ENCODE results near the gene SPTBN1. TPM values are rescaled to one million over a fixed set of nuclear protein-coding genes. Genes with fewer than 3 reads are reported as not detected.
A peak's percentile ranks its signal among the peaks of the same experiment; 100 is the strongest.

The SPTBN1 gene
- total and polyA plus RNA-seq, 9 of the 15 experiments (the other 6 are each of a cell fraction or from before 2014, with no cell fraction given), result 8.9 to 66.8 (median 31.4) TPM

DNA sequence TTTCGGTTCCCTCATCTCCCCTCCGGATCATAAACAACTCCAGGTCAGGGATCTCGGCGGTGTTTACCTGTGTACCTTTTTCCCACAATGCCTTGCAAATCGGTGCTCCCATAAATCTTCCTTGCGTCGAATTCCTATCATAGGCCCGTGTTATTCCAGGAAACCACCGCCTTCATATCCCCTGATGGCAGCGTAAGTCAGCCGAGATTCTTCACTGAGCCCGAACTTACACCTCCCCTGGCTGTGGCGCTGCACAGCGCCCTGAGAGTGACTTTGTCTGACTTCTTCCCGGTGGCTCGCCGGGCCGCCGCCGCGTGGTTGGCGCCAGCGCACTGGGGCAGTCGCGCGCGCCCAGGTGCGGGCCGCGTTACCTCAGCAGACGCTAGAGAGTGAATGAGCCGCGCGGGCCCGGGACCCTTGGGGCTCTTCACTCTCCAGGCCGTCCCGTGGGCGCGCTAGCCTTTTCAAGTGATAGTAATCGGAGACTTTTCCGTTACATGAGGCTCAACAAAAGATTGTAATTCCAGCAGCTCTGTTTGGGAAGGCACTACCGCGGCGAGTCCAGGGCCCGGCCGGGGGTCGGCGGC is 101.6 kb downstream of the SPTBN1 start (continued):
- TF ChIP-seq, protein P1, sequence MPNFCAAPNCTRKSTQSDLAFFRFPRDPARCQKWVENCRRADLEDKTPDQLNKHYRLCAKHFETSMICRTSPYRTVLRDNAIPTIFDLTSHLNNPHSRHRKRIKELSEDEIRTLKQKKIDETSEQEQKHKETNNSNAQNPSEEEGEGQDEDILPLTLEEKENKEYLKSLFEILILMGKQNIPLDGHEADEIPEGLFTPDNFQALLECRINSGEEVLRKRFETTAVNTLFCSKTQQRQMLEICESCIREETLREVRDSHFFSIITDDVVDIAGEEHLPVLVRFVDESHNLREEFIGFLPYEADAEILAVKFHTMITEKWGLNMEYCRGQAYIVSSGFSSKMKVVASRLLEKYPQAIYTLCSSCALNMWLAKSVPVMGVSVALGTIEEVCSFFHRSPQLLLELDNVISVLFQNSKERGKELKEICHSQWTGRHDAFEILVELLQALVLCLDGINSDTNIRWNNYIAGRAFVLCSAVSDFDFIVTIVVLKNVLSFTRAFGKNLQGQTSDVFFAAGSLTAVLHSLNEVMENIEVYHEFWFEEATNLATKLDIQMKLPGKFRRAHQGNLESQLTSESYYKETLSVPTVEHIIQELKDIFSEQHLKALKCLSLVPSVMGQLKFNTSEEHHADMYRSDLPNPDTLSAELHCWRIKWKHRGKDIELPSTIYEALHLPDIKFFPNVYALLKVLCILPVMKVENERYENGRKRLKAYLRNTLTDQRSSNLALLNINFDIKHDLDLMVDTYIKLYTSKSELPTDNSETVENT (CRISPR knock-in tag; IDR thresholded peaks at IDR 0.05), result peak; percentile 56
- peak; percentile 13 for TF ChIP-seq HMGN3 (IDR thresholded peaks at IDR 0.05; ENCODE audit: borderline replicate concordance, extremely low read depth, insufficient read length, low read depth, low read length)
- TF ChIP-seq HNRNPL (IDR thresholded peaks at IDR 0.05; ENCODE audit: low read depth, low read length), result 0 out of 2 replicates have a peak, but pooled peaks have one; percentile 20
- peak; percentile 87 for TF ChIP-seq SMAD4 (CRISPR knock-in tag; conservative IDR thresholded peaks at IDR 0.05)
- TF ChIP-seq, protein P2, sequence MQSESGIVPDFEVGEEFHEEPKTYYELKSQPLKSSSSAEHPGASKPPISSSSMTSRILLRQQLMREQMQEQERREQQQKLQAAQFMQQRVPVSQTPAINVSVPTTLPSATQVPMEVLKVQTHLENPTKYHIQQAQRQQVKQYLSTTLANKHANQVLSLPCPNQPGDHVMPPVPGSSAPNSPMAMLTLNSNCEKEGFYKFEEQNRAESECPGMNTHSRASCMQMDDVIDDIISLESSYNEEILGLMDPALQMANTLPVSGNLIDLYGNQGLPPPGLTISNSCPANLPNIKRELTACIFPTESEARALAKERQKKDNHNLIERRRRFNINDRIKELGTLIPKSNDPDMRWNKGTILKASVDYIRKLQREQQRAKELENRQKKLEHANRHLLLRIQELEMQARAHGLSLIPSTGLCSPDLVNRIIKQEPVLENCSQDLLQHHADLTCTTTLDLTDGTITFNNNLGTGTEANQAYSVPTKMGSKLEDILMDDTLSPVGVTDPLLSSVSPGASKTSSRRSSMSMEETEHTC (IDR thresholded peaks at IDR 0.05), result 0 out of 2 replicates have a peak, but pooled peaks have one; percentile 22
- no peak for TF ChIP-seq ARHGAP35 (IDR thresholded peaks at IDR 0.05; ENCODE audit: partially characterized antibody)
- no peak for TF ChIP-seq SMARCC2 (IDR thresholded peaks at IDR 0.05; ENCODE audit: low read depth)
- no peak for TF ChIP-seq ZNF165 (CRISPR knock-in tag; IDR thresholded peaks at IDR 0.05; ENCODE audit: borderline replicate concordance)
- TF ChIP-seq TARDBP (IDR thresholded peaks at IDR 0.05), result 0 out of 2 replicates have a peak, but pooled peaks have one; percentile 21
- TF ChIP-seq XRCC5 (IDR thresholded peaks at IDR 0.05; ENCODE audit: low read depth, low read length), result 0 out of 2 replicates have a peak, but pooled peaks have one; percentile 13
- peak; percentile 51 for TF ChIP-seq TBP (optimal IDR thresholded peaks at IDR 0.05; ENCODE audit: low read depth, low read length)
- no peak for TF ChIP-seq ZFP36 (IDR thresholded peaks at IDR 0.05; ENCODE audit: low read depth, low read length, partially characterized antibody)
- TF ChIP-seq SMARCA4 (IDR thresholded peaks at IDR 0.05), result peak; percentile 55; the same call in 1 of the 2 replicates
- TF ChIP-seq KDM2B (CRISPR knock-in tag; IDR thresholded peaks at IDR 0.05), result peak; percentile 83; the same call in 1 of the 2 replicates
- TF ChIP-seq ZNF696 (CRISPR knock-in tag; conservative IDR thresholded peaks at IDR 0.05), result no peak
- TF ChIP-seq, protein P3, sequence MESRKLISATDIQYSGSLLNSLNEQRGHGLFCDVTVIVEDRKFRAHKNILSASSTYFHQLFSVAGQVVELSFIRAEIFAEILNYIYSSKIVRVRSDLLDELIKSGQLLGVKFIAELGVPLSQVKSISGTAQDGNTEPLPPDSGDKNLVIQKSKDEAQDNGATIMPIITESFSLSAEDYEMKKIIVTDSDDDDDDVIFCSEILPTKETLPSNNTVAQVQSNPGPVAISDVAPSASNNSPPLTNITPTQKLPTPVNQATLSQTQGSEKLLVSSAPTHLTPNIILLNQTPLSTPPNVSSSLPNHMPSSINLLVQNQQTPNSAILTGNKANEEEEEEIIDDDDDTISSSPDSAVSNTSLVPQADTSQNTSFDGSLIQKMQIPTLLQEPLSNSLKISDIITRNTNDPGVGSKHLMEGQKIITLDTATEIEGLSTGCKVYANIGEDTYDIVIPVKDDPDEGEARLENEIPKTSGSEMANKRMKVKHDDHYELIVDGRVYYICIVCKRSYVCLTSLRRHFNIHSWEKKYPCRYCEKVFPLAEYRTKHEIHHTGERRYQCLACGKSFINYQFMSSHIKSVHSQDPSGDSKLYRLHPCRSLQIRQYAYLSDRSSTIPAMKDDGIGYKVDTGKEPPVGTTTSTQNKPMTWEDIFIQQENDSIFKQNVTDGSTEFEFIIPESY (CRISPR knock-in tag; IDR thresholded peaks at IDR 0.05), result peak; percentile 40; the same call in 1 of the 2 replicates
- TF ChIP-seq HLTF (IDR thresholded peaks at IDR 0.05), result no peak
- peak; percentile 26; the same call in 1 of the 2 replicates for TF ChIP-seq SMARCE1 (IDR thresholded peaks at IDR 0.05)

All from K562 (cell line).